Psoas muscle (tissue), 8 donors: ENCODE results near the gene LACTBL1. TPM values are rescaled to one million over a fixed set of nuclear protein-coding genes. Genes with fewer than 3 reads are reported as not detected.

Experiments used
- ATAC-seq, 4 donors: fragments of 200-7000 bp; cut with Tn5 transposase; one replicate each; pipeline ENCODE4 v1.9.1; 2020; ENCODE audit warnings: moderate library complexity in 3 of 4, mild to moderate bottlenecking in 2 of 4
- DNase-seq, 2 donors: peaks; one replicate each; pipeline ENCODE4 v3.0.0-alpha.2; 2020
- H3K27ac ChIP-seq: fragments of 200-600 bp; one replicate; pipeline ENCODE4 v1.8.0; 2022
- H3K27me3 ChIP-seq, 3 donors: fragments of 200-600 bp in 1 of 3; one replicate each; pipeline versions ENCODE4 v1.6.1 to v1.8.0; 2013 to 2022; ENCODE audit warnings: low read length in 2 of 3, mild to moderate bottlenecking in 2 of 3, moderate library complexity in 1 of 3; ENCODE audit not compliant: insufficient read depth in 3 of 3
- H3K36me3 ChIP-seq, 2 donors: fragments of 200-600 bp in 1 of 2; one replicate each; pipeline versions ENCODE4 v1.6.1 to v1.8.0; 2013 to 2022; ENCODE audit warnings: low read depth in 1 of 2, mild to moderate bottlenecking in 1 of 2, moderate library complexity in 1 of 2; ENCODE audit not compliant: insufficient read depth in 1 of 2
- H3K4me1 ChIP-seq: fragments of 200-600 bp; one replicate; pipeline ENCODE4 v1.8.0; 2022
- H3K4me3 ChIP-seq: fragments of 200-600 bp; one replicate; pipeline ENCODE4 v1.8.0; 2022; ENCODE audit warnings: mild to moderate bottlenecking
- H3K9me3 ChIP-seq: fragments of 200-600 bp; one replicate; pipeline ENCODE4 v1.8.0; 2022
- WGBS, 3 donors: extraction: QIAGEN DNeasy Blood & Tissue Kit; methylation state at CpG; one replicate each; pipeline versions ENCODE4 v1.1.6 to v1.1.7; 2013; 5-methylcytosine and 5-hydroxymethylcytosine counted together
- intact Hi-C, 2 donors: fragments of 100-400 bp; cut with DNase I; formaldehyde crosslinking; loops; one replicate each; pipeline versions ENCODE4 v1.11.0 to v1.14.2; 2022
- polyA plus RNA-seq, 3 donors: library from polyadenylated mRNA; stranded (reverse); fragments of 200-250 nt; gene quantifications; one replicate each; pipeline ENCODE4 v1.2.3, GENCODE V29; 2013
- total RNA-seq, 4 donors: library from RNA; stranded (reverse); fragmentation: NEBNext Ultra II Directional in 2 of 4; extraction: Animal tissue kit (Norgen Biotek cat#: 25700) in 2 of 4; gene quantifications; one replicate each; pipeline versions ENCODE4 v1.2.1 to v1.2.4, GENCODE V29; 2021 to 2023
- TF ChIP-seq, protein P1 (sequence below): fragments of 200-600 bp; IDR thresholded peaks from one replicate; pipeline ENCODE4 v1.8.0; 2022; ENCODE audit warnings: antibody characterized with exemption
- donor health status: healthy with polysubstance abuse.
- donor health status: DM: no; HTN: no; CAD: no; lungs with moderate emphysema.
- donor health status: Bipolar disorder and iron deficiency.
- donor health status: healthy.
- donor health status: DM: yes; HTN: yes; CAD: no.
- donor health status: DM: no; HTN: no; CAD: no.
- donor health status: DM: no; HTN: no; CAD: no.
- donor health status: DM: yes; HTN: yes; CAD: no.

Gene LACTBL1
- total and polyA plus RNA-seq, 7 donors, result not detected

DNA sequence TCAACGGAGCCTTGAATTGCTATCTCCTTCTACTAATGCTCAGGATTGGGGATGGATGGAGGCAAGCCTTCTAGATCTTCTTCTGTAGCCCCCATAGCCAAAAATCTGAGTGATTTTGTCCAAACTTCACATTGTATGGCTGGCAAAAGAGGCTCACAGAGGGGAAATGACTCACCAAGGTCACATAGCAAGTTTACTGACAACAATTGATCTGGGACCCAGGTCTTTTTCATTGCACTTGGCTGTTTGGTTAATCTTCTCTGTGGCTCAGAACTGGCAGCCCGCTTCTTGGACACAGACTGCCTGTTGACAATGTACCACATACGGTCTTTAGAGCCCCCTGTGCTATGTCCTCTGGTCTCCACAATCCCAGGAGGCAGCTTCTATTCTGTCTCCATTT lies 3.0 kb upstream of the LACTBL1 start:
- Histone ChIP-seq H3K27ac (no peak overlapping the region), H3K4me1 (no peaks in the 10 kb centered on the region), H3K27me3 (peaks cover 0 to 38% (median 4%) of the 10 kb centered on the region in 3 donors), H3K36me3 (no peaks in the 10 kb centered on the region), H3K9me3 (no peaks in the 10 kb centered on the region), H3K4me3 (no peak overlapping the region)
- ATAC-seq, result no peak
- WGBS, 3 donors, result 74 to 85% (median 77%) methylated on average over 3 of the region's 3 CpGs
- no peak for DNase-seq
- intact Hi-C loops, result loop anchor here (2.0 to 10.0 kb wide), 4 partner anchors 119 to 299 kb away; no protein-coding TSS in a partner anchor
- TF ChIP-seq, protein P1, sequence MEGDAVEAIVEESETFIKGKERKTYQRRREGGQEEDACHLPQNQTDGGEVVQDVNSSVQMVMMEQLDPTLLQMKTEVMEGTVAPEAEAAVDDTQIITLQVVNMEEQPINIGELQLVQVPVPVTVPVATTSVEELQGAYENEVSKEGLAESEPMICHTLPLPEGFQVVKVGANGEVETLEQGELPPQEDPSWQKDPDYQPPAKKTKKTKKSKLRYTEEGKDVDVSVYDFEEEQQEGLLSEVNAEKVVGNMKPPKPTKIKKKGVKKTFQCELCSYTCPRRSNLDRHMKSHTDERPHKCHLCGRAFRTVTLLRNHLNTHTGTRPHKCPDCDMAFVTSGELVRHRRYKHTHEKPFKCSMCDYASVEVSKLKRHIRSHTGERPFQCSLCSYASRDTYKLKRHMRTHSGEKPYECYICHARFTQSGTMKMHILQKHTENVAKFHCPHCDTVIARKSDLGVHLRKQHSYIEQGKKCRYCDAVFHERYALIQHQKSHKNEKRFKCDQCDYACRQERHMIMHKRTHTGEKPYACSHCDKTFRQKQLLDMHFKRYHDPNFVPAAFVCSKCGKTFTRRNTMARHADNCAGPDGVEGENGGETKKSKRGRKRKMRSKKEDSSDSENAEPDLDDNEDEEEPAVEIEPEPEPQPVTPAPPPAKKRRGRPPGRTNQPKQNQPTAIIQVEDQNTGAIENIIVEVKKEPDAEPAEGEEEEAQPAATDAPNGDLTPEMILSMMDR, result no peak

- Histone ChIP-seq H3K4me1 (no peaks in the 10 kb centered on the region), H3K27me3 (peaks cover 0 to 66% (median 6%) of the 10 kb centered on the region in 3 donors), H3K4me3 (no peak overlapping the region), H3K9me3 (no peaks in the 10 kb centered on the region), H3K36me3 (no peaks in the 10 kb centered on the region), H3K27ac (no peak overlapping the region)
- 51 to 60% (median 60%) methylated on average over 5 of the region's 5 CpGs for WGBS, 3 donors
- intact Hi-C loops, result loop anchor here in 1 of 2 donors (10.0 kb wide), 2 partner anchors 123 to 303 kb away; no protein-coding TSS in a partner anchor
- ATAC-seq (no peak), DNase-seq (no peak)
- TF ChIP-seq, protein P1, result no peak
Observed at GRCh38 chr1:22971611-22972405, 858 bp downstream of the LACTBL1 start.

GRCh38 chr1:22971161-22971560 lies 1.5 kb downstream of the LACTBL1 start:
- peaks cover under 1% of the 10 kb centered on the region for H3K9me3 ChIP-seq
- WGBS, 3 donors, result 24 to 39% (median 36%) methylated on average over 3 of the region's 3 CpGs
- TF ChIP-seq, protein P1, result no peak
- DNase-seq (no peak), ATAC-seq (no peak)
- no peaks in the 10 kb centered on the region for H3K36me3 ChIP-seq
- H3K4me3 ChIP-seq, result no peak overlapping the region
- H3K27ac ChIP-seq, result no peak overlapping the region
- intact Hi-C loops, result loop anchor here in 1 of 2 donors (10.0 kb wide), 2 partner anchors 124 to 304 kb away; no protein-coding TSS in a partner anchor
- no peaks in the 10 kb centered on the region for H3K4me1 ChIP-seq
- H3K27me3 ChIP-seq, result peaks cover 0 to 66% (median 6%) of the 10 kb centered on the region in 3 donors

DNA sequence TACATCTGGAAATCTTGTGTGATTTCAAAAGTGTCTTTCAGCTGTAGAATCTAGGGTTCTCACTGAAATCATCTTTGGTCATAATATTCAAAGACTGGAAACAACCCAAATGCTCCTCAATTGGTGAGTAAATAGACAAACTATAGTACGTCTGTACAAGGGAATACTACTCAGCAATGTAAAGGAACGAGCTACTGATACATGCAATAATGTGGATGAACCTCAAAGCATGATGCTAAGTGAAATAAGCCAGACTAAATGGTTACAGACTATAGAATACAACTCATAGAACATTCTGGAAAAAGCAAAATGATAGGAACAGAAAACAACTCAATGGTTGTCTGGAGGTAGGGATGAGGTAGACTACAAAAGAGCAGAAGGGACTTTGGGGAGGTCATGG lies 2.6 kb downstream of the LACTBL1 start:
- H3K36me3 ChIP-seq, result no peaks in the 10 kb centered on the region
- intact Hi-C loops, result loop anchor here in 1 of 2 donors (10.0 kb wide), 2 partner anchors 125 to 305 kb away; no protein-coding TSS in a partner anchor
- H3K27ac ChIP-seq, result no peak overlapping the region
- H3K4me1 ChIP-seq, result no peaks in the 10 kb centered on the region
- no peak overlapping the region for H3K4me3 ChIP-seq
- 87 to 93% (median 91%) methylated on average over 2 of the region's 2 CpGs for WGBS, 3 donors
- ATAC-seq, result no peak
- no peak for DNase-seq
- TF ChIP-seq, protein P1, result no peak
- peaks cover 4% of the 10 kb centered on the region for H3K9me3 ChIP-seq
- peaks cover 0 to 60% (median 6%) of the 10 kb centered on the region in 3 donors for H3K27me3 ChIP-seq
